Measurements from ENCODE around the gene MROH7.

- TF ChIP-seq, protein P1, sequence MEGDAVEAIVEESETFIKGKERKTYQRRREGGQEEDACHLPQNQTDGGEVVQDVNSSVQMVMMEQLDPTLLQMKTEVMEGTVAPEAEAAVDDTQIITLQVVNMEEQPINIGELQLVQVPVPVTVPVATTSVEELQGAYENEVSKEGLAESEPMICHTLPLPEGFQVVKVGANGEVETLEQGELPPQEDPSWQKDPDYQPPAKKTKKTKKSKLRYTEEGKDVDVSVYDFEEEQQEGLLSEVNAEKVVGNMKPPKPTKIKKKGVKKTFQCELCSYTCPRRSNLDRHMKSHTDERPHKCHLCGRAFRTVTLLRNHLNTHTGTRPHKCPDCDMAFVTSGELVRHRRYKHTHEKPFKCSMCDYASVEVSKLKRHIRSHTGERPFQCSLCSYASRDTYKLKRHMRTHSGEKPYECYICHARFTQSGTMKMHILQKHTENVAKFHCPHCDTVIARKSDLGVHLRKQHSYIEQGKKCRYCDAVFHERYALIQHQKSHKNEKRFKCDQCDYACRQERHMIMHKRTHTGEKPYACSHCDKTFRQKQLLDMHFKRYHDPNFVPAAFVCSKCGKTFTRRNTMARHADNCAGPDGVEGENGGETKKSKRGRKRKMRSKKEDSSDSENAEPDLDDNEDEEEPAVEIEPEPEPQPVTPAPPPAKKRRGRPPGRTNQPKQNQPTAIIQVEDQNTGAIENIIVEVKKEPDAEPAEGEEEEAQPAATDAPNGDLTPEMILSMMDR (IDR thresholded peaks at IDR 0.05) = no peak
- TF ChIP-seq POLR2AphosphoS5 (IDR thresholded peaks at IDR 0.05) = no peak
- no peak for TF ChIP-seq POLR2A (IDR thresholded peaks at IDR 0.05)
- TF ChIP-seq EP300 (IDR thresholded peaks at IDR 0.05) = no peak
Observed at GRCh38 chr1:54738244-54738643, 96.7 kb downstream of the MROH7 start.
